Activated naive CD8-positive, alpha-beta T cell treated with anti-CD3 and anti-CD28 coated beads, Interleukin-2, amount 10 ng/mL, durations not matched to agents 7 days and 5 days (primary cell): ENCODE results near the gene AGFG1. TPM values are rescaled to one million over a fixed set of nuclear protein-coding genes. Genes with fewer than 3 reads are reported as not detected.
"Not testable (repeated sequence)": the region's sequence is repeated elsewhere in the genome, so short reads cannot be mapped to it uniquely, and the experiment has no call there.

ENCODE experiments used
- ATAC-seq: fragments of 150-1000 bp; cut with Tn5 transposase; one replicate; pipeline ENCODE4 v1.10.0; 2021; ENCODE audit warnings: low read depth, moderate library complexity
- POLR2A ChIA-PET: fragments of 350-600 bp; sonication (Branson Sonifier 250); formaldehyde crosslinking; loops from one replicate; lab custom pipeline; 2021; ENCODE audit warnings: antibody characterized with exemption; lab: Charles Lee
- DNase-seq: peaks from one replicate; pipeline ENCODE4 v3.0.0; 2021
- H3K27ac Mint-ChIP-seq: one replicate; pipeline ENCODE4 v1.8.0; 2022; ENCODE audit warnings: mild to moderate bottlenecking, mixed read lengths
- H3K27me3 Mint-ChIP-seq: one replicate; pipeline ENCODE4 v1.8.0; 2022; ENCODE audit warnings: mild to moderate bottlenecking, moderate library complexity, mixed read lengths
- H3K36me3 Mint-ChIP-seq: one replicate; pipeline ENCODE4 v1.8.0; 2021; ENCODE audit warnings: mild to moderate bottlenecking, mixed read lengths
- H3K4me1 Mint-ChIP-seq: one replicate; pipeline ENCODE4 v1.8.0; 2021; ENCODE audit warnings: mixed read lengths
- H3K4me3 Mint-ChIP-seq: one replicate; pipeline ENCODE4 v1.8.0; 2022; ENCODE audit warnings: mild to moderate bottlenecking, moderate library complexity, mixed read lengths
- H3K9me3 Mint-ChIP-seq: one replicate; pipeline ENCODE4 v1.8.0; 2021; ENCODE audit warnings: mixed read lengths
- microRNA-seq: library from miRNA; unstranded; fragments of <30 nt; microRNA quantifications from one replicate; pipeline ENCODE4 v1.2.0, GENCODE V29; 2022
- total RNA-seq, 2 experiments: library from RNA; stranded (reverse); gene quantifications; one replicate each; pipeline ENCODE4 v1.2.3, GENCODE V29; 2021

AGFG1 gene
- total RNA-seq, 2 experiments from 2014 or later, result 57.9 to 59.2 TPM

DNA sequence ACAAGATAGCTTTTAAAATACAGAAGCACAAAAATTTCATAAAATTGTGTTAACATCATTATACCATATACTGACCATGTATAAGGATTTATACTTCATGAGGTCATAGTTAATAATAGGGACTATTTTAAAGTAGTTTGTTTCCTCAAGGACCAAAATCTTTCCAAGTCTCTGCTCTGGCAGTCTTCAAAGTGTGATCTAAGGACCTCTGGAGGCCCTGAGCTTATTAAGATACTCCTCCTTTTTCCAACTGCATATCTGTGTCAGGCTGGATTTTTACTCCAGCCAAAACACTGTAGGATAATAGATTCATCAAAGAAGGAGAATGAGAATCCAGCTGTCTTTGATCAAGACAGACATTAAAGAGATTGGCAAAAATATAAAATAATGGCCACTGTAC, 125.1 kb downstream of the AGFG1 start:
- ATAC-seq, result no peak
- H3K9me3 Mint-ChIP-seq, result peaks cover 2% of the 10 kb centered on the region
- H3K27me3 Mint-ChIP-seq, result peaks cover 25% of the 10 kb centered on the region
- H3K4me3 Mint-ChIP-seq, result no peak overlapping the region
- no peak overlapping the region for H3K27ac Mint-ChIP-seq
- POLR2A ChIA-PET, result no interaction called here
- H3K4me1 Mint-ChIP-seq, result peaks cover 9% of the 10 kb centered on the region
- no peaks in the 10 kb centered on the region for H3K36me3 Mint-ChIP-seq
- no peak for DNase-seq

DNA sequence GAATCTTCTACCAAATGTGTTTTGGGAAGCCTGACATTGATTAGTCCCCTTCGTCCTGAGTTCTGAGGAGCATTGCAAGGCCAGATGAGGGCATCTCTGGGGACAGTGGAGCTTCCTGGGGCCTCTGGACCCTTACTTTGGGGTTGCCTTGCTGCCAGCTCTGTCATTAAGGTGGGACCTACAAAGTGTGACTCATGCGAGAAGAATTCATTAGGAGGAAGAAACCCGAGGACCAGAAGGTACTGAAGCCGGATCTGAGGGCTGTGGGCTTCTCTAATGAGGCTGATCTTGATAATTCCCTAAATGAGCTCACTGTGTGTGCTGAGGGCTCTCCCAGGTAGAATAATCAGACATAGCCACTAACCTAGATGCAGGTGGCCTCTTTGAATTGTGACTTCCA, 126.0 kb downstream of the AGFG1 start:
- Mint-ChIP-seq H3K4me3 (no peak overlapping the region), H3K27ac (no peak overlapping the region), H3K36me3 (no peaks in the 10 kb centered on the region), H3K4me1 (peaks cover 4% of the 10 kb centered on the region), H3K9me3 (peaks cover 2% of the 10 kb centered on the region), H3K27me3 (peaks cover 30% of the 10 kb centered on the region)
- POLR2A ChIA-PET, result no interaction called here
- ATAC-seq (no peak), DNase-seq (no peak)

DNA sequence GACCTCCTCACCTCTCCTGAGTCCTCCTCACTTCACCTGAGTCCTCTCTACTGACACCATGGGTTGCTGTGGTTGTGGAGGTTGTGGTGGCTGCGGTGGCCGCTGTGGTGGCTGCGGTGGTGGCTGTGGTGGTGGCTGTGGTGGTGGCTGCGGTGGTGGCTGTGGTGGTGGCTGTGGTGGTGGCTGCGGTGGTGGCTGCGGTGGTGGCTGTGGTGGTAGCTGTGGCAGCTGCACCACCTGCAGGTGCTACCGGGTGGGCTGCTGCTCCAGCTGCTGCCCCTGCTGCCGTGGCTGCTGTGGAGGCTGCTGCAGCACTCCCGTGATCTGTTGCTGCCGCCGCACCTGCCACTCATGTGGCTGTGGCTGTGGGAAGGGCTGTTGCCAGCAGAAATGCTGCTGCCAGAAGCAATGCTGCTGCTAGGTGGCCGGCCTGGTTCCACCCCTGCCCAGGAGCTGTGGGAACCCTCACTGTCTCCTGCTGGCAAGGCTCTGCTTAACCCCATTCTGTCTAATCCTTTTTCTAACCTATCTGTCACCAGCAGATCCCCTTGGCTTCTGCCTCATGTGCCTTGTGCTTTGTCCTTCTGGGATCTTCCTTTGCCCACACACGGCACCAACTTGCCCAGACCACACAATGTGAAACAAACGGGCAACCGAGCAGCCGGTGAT, 127.0 kb downstream of the AGFG1 start, which contains the start of gene SCYGR2:
TSS of gene SCYGR2 (plus strand) at position 59 of the 669 bp plus-strand sequence. CDS start at position 59, 0 bp downstream.
- POLR2A ChIA-PET, H3K36me3 Mint-ChIP-seq, H3K9me3 Mint-ChIP-seq, ATAC-seq, H3K4me1 Mint-ChIP-seq, H3K4me3 Mint-ChIP-seq, H3K27ac Mint-ChIP-seq, DNase-seq: not testable (repeated sequence)
- H3K27me3 Mint-ChIP-seq, result peaks cover 37% of the 10 kb centered on the region

DNA sequence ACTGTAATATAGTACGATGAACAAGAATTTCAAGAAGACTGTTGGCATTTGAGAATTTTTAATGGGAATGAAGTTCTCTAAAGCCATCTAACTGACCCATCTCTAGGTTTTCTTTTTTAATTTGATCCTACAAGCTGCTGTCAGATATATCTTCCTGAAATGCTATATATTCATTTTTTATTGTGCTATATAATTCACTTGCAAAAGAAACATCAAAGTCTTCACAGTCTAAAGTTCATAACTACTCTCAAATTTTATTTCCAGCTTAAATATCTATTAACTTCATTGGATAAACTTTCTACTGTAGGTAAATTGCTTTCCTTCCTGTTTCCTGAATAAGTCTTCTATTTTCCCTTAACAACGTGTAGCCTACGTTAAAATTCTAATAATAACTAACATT, 130.4 kb downstream of the AGFG1 start:
- Mint-ChIP-seq H3K27ac (no peak overlapping the region), H3K36me3 (no peaks in the 10 kb centered on the region), H3K9me3 (no peaks in the 10 kb centered on the region), H3K27me3 (peaks cover 41% of the 10 kb centered on the region), H3K4me3 (no peak overlapping the region), H3K4me1 (no peaks in the 10 kb centered on the region)
- DNase-seq (no peak), ATAC-seq (no peak)
- POLR2A ChIA-PET, result no interaction called here

DNA sequence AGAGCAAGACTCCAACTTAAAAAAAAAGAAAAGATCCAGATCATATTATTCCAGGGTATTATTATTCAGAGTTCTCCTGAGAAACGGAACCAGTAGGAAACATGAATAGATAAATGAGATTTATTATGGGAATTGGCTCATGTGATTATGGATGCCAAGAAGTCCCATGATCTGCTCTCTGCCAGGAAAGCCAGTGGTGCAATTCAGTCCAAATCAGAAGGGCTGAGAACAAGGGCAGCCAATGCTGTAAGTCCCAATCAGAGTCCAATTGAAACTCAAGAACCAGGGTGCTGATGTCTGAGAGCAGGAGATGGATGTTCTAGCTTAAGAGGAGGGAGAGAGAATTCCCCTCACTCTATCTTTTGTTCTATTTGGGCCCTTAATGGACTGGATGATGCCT, 134.5 kb downstream of the AGFG1 start:
- POLR2A ChIA-PET, result no interaction called here
- no peak for ATAC-seq
- no peak overlapping the region for H3K4me3 Mint-ChIP-seq
- no peaks in the 10 kb centered on the region for H3K36me3 Mint-ChIP-seq
- peaks cover 61% of the 10 kb centered on the region for H3K27me3 Mint-ChIP-seq
- peaks cover 11% of the 10 kb centered on the region for H3K4me1 Mint-ChIP-seq
- no peak for DNase-seq
- no peak overlapping the region for H3K27ac Mint-ChIP-seq
- H3K9me3 Mint-ChIP-seq, result no peaks in the 10 kb centered on the region

DNA sequence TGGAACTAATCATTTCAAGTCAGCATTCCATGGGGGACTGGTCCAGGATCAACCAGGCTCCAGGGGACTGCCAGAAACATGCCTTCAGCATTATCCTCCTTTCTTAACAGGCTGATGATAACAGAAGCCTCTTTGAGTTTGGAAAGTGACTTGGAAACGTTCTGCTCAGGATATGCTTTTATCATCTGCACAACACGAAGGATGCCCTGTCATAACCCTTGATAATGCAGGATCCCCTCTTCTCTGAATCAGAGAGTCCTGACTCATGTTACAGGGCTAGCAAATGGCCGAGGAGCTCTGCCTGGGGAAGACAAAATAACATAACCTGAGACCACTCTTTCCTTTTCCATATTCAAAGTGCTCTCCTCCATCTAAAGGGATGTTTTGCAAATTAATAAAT, 136.0 kb downstream of the AGFG1 start:
- H3K4me3 Mint-ChIP-seq, result no peak overlapping the region
- peaks cover 11% of the 10 kb centered on the region for H3K4me1 Mint-ChIP-seq
- POLR2A ChIA-PET, result no interaction called here
- no peak for ATAC-seq
- DNase-seq, result no peak
- no peaks in the 10 kb centered on the region for H3K9me3 Mint-ChIP-seq
- H3K27me3 Mint-ChIP-seq, result peaks cover 66% of the 10 kb centered on the region
- no peaks in the 10 kb centered on the region for H3K36me3 Mint-ChIP-seq
- H3K27ac Mint-ChIP-seq, result no peak overlapping the region

DNA sequence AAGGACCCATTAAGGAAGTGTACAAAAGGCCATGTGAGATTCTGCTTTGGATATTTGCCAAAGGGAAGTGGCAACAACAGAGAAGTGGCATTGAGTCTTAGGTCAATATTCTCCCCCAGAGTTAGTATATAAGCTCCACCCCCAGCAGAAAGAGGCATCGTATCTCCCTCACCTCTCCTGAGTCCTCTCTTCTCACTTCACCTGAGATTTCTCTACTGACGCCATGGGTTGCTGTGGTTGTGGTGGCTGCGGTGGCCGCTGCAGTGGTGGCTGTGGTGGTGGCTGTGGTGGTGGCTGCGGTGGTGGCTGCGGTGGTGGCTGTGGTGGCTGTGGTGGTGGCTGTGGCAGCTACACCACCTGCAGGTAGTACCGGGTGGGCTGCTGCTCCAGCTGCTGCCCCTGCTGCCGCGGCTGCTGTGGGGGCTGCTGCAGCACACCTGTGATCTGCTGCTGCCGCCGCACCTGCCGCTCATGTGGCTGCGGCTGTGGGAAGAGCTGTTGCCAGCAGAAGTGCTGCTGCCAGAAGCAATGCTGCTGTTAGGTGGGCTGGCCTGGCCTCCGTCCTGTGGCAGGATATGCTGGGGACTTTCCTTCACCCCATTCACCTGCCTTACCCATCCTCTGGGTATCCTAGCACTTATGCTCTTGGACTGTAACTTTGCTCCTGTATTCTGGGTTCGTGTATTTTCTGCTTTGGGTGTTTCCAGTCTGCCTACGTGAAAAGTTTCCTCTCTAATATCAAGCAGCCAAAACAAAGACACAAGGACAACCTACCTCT, 136.8 kb downstream of the AGFG1 start:
- peak overlapping the region; percentile 10 for H3K4me3 Mint-ChIP-seq
- H3K27me3 Mint-ChIP-seq, result peaks cover 68% of the 10 kb centered on the region
- DNase-seq (peak; percentile 30), ATAC-seq (no peak)
- H3K4me1 Mint-ChIP-seq, result peaks cover 11% of the 10 kb centered on the region
- H3K27ac Mint-ChIP-seq, result peak overlapping the region; percentile 42
- POLR2A ChIA-PET, result no interaction called here
- no peaks in the 10 kb centered on the region for H3K9me3 Mint-ChIP-seq
- H3K36me3 Mint-ChIP-seq, result no peaks in the 10 kb centered on the region

DNA sequence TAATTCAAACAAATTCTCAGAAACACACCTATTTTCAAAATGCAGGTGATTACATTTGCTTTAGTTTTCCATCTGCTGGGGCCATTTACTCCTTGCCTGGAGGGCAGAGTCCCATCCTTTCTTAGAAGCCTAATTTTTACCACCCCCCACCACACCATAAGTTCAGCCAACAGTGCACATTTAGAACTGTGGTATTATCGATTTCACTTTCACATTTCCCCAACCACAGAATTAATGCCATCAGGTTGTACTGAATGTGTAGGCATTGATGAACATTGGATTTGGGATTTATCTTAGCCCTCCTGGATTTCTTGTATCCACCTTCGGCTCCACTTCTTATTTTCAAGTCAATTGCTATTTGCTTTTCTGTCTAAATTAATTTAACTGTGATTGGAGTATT, 138.2 kb downstream of the AGFG1 start:
- no peaks in the 10 kb centered on the region for H3K9me3 Mint-ChIP-seq
- no peaks in the 10 kb centered on the region for H3K36me3 Mint-ChIP-seq
- peaks cover 11% of the 10 kb centered on the region for H3K4me1 Mint-ChIP-seq
- H3K27ac Mint-ChIP-seq, result no peak overlapping the region
- H3K4me3 Mint-ChIP-seq, result no peak overlapping the region
- DNase-seq (no peak), ATAC-seq (no peak)
- H3K27me3 Mint-ChIP-seq, result peaks cover 61% of the 10 kb centered on the region
- POLR2A ChIA-PET, result no interaction called here

Small RNA genes lying within 50 kb of the gene (microRNA-seq; reads per million reads assigned to microRNA genes)
- not detected for gene MIR5703

Other genes with a start within 250 kb of the AGFG1 start
- 10 to 100 TPM; 63.5 to 64.7 TPM for gene MFF, start 146.9 kb upstream of the AGFG1 start, total RNA-seq
- gene TM4SF20, start 92.8 kb upstream of the AGFG1 start, total RNA-seq, result not detected
- gene SCYGR1, start 84.2 kb upstream of the AGFG1 start, total RNA-seq, result not detected
- not detected for gene SCYGR2, start 126.7 kb downstream of the AGFG1 start, total RNA-seq
- not detected for gene SCYGR3, start 142.7 kb downstream of the AGFG1 start, total RNA-seq
- not detected for gene SCYGR4, start 145.3 kb downstream of the AGFG1 start, total RNA-seq
- not detected for gene SCYGR5, start 194.6 kb downstream of the AGFG1 start, total RNA-seq
- gene SLC19A3, start 245.9 kb downstream of the AGFG1 start, total RNA-seq, result not detected